ENCODE measurements around the gene PCSK9.

Gene PCSK9

GRCh38 chr1:55057270-55057955 lies 18.1 kb downstream of the PCSK9 start:
- no peak for TF ChIP-seq CTCF (IDR thresholded peaks at IDR 0.05; ENCODE audit: borderline replicate concordance, control extremely low read depth, extremely low read depth, insufficient read depth, missing control alignments)
- in situ Hi-C loops (cut with MboI; ENCODE audit: low sequenced_read_pairs, unreplicated experiment) = no loop called here
- DNase-seq (ENCODE audit: low spot score) = no peak

- no peak for TF ChIP-seq CTCF (IDR thresholded peaks at IDR 0.05; ENCODE audit: borderline replicate concordance, control extremely low read depth, extremely low read depth, insufficient read depth, missing control alignments)
- in situ Hi-C loops (cut with MboI; ENCODE audit: low sequenced_read_pairs, unreplicated experiment) = no loop called here
- DNase-seq (ENCODE audit: low spot score) = no peak
Measured at GRCh38 chr1:55057956-55058298, 18.6 kb downstream of the PCSK9 start.

GRCh38 chr1:55059302-55060132 lies 20.2 kb downstream of the PCSK9 start:
- in situ Hi-C loops (cut with MboI; ENCODE audit: low sequenced_read_pairs, unreplicated experiment) = no loop called here
- TF ChIP-seq CTCF (IDR thresholded peaks at IDR 0.05; ENCODE audit: borderline replicate concordance, control extremely low read depth, extremely low read depth, insufficient read depth, missing control alignments) = no peak
- no peak for DNase-seq (ENCODE audit: low spot score)

GRCh38 chr1:55060133-55060999 lies 21.0 kb downstream of the PCSK9 start:
- in situ Hi-C loops (cut with MboI; ENCODE audit: low sequenced_read_pairs, unreplicated experiment) = no loop called here
- peak; percentile 50 for DNase-seq (ENCODE audit: low spot score)
- TF ChIP-seq CTCF (IDR thresholded peaks at IDR 0.05; ENCODE audit: borderline replicate concordance, control extremely low read depth, extremely low read depth, insufficient read depth, missing control alignments) = no peak

GRCh38 chr1:55061000-55061705 lies 21.8 kb downstream of the PCSK9 start:
- in situ Hi-C loops (cut with MboI; ENCODE audit: low sequenced_read_pairs, unreplicated experiment) = no loop called here
- no peak for DNase-seq (ENCODE audit: low spot score)
- no peak for TF ChIP-seq CTCF (IDR thresholded peaks at IDR 0.05; ENCODE audit: borderline replicate concordance, control extremely low read depth, extremely low read depth, insufficient read depth, missing control alignments)
